ENCODE results near the gene WDR6.

- TF ChIP-seq EZH2 (IDR thresholded peaks at IDR 0.05; ENCODE audit: low read length, missing control alignments) (no peak), CTCF (conservative IDR thresholded peaks at IDR 0.05 in 1 of 2, IDR thresholded peaks at IDR 0.05 in 1 of 2; ENCODE audit: low read depth in 1 of 2, low read length in 2 of 2) (no peak)
These were observed 15.2 kb upstream of the WDR6 start for GRCh38 chr3:48991851-48992545.

All from fibroblast of lung (primary cell).